HG03460 (cell line): ENCODE data around the gene ERBB4.

Experiments
- ATAC-seq: cut with Tn5 transposase; IDR thresholded peaks from one replicate; pipeline ENCODE4 v1.9.1; 2021; ENCODE audit not compliant: unreplicated experiment

Gene ERBB4

GRCh38 chr2:212364112-212364985 lies 174.3 kb downstream of the ERBB4 start:
- ATAC-seq, result no peak

- no peak for ATAC-seq
Observed at GRCh38 chr2:212361174-212361756, 177.3 kb downstream of the ERBB4 start.

- no peak for ATAC-seq
Observed at GRCh38 chr2:212360068-212360460, 178.5 kb downstream of the ERBB4 start.

- no peak for ATAC-seq
Observed at GRCh38 chr2:212359425-212360067, 179.1 kb downstream of the ERBB4 start.

GRCh38 chr2:212357606-212358005 lies 181.0 kb downstream of the ERBB4 start:
- no peak for ATAC-seq

GRCh38 chr2:212354382-212354781 lies 184.2 kb downstream of the ERBB4 start:
- no peak for ATAC-seq

GRCh38 chr2:212348501-212348900 lies 190.1 kb downstream of the ERBB4 start:
- ATAC-seq, result no peak

- ATAC-seq, result no peak
Observed at GRCh38 chr2:212346865-212347264, 191.7 kb downstream of the ERBB4 start.

GRCh38 chr2:212345966-212346365 lies 192.6 kb downstream of the ERBB4 start:
- no peak for ATAC-seq

- no peak for ATAC-seq
Observed at GRCh38 chr2:212344131-212344530, 194.5 kb downstream of the ERBB4 start.

- ATAC-seq, result no peak
Observed at GRCh38 chr2:212343167-212343566, 195.4 kb downstream of the ERBB4 start.

GRCh38 chr2:212337486-212338343 lies 200.9 kb downstream of the ERBB4 start:
- no peak for ATAC-seq

- ATAC-seq, result no peak
Observed at GRCh38 chr2:212337036-212337435, 201.6 kb downstream of the ERBB4 start.

- no peak for ATAC-seq
Observed at GRCh38 chr2:212330263-212330662, 208.3 kb downstream of the ERBB4 start.

- no peak for ATAC-seq
Observed at GRCh38 chr2:212328712-212329496, 209.7 kb downstream of the ERBB4 start.

- no peak for ATAC-seq
Observed at GRCh38 chr2:212328136-212328535, 210.5 kb downstream of the ERBB4 start.

- ATAC-seq, result no peak
Observed at GRCh38 chr2:212327171-212327809, 211.3 kb downstream of the ERBB4 start.

GRCh38 chr2:212318636-212319035 lies 220.0 kb downstream of the ERBB4 start:
- no peak for ATAC-seq

- no peak for ATAC-seq
Observed at GRCh38 chr2:212314680-212315079, 223.9 kb downstream of the ERBB4 start.
